VCaP (cell line): ENCODE results near the gene EPS8L2.

ENCODE experiments used
- H3K27ac ChIP-seq: fragments of 450-650 bp; 2 replicates; pipeline ENCODE4 v1.5.1; 2017
- CTCF ChIP-seq: fragments of 450-650 bp; conservative IDR thresholded peaks from 2 replicates; pipeline ENCODE4 v1.5.1; 2017; ENCODE audit warnings: mild to moderate bottlenecking, moderate library complexity

Gene EPS8L2

GRCh38 chr11:766106-766935 is 60.3 kb downstream of the EPS8L2 start:
- no peak for TF ChIP-seq CTCF

GRCh38 chr11:766936-767210 is 60.8 kb downstream of the EPS8L2 start:
- TF ChIP-seq CTCF: no peak
- no peak overlapping the region for H3K27ac ChIP-seq

More at GRCh38 chr11:766106-766935, 60.3 kb downstream of the EPS8L2 start:
- H3K27ac ChIP-seq: no peak overlapping the region

DNA sequence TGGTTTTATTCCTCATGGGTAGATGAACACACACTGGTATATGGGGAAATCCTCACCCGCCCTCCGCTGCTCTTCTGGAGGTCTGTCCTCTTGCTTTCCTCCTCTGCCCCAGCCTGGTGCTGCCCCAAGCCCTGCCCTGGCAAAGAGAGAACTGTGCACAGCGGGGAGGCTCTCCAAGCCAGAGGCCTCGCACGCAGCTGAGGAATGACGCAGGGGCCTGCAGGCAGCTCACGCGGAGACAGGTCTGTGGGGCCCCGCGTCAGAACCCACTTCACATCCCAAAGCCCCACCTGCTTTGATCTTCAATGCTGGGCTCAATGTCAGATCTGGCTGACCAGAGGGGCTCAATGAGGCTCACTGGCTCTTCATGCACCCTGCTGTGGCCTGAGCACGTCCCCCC is 61.2 kb downstream of the EPS8L2 start:
- H3K27ac ChIP-seq: no peak overlapping the region
- TF ChIP-seq CTCF: no peak

DNA sequence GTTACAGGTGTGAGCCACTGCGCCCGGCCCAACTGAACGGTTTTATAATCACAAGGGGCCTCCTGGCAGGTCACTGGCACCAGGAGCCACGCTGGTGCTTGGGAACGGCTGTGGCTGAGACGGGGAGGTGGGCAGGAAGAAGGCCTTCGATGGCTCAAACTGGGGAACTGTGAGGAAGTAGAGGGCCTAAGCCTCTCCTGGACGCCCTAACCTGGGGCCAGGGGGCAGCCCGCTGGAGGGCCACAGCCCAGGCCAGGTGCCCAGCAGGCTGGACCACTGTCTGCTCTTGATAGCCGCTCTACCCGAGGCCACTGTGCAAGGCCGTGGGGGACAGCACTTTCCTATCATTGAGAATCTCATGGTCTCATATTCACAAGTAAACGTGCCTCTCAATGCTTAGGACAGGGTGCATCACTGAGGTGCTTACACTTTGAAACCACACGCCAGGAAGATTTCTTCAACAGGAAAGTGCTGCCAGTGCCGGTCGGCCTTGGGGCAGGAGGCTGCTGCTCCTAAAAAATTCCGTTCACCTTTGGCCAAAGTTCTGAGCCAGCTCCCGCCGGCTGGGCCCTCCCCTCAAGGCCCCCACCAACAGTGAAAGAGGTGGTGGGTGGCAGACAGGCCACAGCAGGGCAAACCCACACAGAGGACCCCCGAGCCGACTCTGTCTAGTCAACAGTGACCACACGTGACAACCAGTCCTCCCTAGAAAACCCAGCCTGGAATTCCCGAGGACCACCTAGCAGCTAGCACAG is 64.0 kb downstream of the EPS8L2 start:
- no peak overlapping the region for H3K27ac ChIP-seq
- no peak for TF ChIP-seq CTCF

DNA sequence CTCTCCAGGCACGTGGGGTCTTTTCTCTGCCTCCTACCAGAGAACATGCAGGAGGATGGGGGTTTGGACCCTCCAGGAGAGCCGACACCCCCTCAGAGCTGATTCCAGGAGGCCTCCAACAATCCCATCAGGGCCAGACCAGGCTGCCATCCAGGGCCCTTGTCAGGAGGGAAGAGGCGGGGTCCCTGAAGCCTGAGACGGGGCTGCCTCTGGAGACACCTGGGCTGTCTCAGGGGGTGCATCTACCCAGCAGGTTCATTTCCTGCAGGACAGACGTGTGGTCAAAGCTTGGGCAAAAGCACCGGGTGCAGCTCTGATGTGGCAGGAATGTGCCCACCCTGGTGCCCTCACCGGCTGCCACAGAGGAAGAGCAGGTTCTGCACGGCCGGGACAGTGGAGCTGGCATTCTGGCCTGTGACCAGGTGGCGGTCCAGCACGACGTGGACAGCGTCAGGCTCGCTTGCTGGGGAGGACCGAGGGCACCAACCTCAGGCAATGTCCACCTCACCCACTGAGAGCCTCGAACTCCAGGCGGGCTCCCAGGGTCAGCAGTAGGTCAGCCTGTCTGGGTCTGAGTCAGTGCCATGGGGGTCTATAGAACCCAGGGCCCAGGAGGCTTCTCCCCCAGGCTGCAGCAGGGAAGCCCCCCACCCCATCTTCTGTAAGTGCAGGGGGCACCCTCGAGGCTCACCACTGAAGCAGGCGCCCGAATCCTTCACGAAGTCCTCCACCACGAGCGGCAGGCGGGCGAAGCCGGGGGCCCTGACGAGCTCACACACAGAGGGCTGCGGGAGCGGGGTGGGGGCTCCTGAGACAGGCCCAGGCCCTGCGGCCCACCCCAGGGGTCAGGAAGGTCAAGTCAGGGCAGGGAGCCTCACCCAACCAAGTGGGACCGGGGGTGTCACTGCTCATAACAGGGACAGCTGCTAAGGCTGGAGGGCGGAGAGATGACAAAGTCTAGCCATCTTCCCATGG is 64.9 kb downstream of the EPS8L2 start:
- TF ChIP-seq CTCF: no peak
- no peak overlapping the region for H3K27ac ChIP-seq

DNA sequence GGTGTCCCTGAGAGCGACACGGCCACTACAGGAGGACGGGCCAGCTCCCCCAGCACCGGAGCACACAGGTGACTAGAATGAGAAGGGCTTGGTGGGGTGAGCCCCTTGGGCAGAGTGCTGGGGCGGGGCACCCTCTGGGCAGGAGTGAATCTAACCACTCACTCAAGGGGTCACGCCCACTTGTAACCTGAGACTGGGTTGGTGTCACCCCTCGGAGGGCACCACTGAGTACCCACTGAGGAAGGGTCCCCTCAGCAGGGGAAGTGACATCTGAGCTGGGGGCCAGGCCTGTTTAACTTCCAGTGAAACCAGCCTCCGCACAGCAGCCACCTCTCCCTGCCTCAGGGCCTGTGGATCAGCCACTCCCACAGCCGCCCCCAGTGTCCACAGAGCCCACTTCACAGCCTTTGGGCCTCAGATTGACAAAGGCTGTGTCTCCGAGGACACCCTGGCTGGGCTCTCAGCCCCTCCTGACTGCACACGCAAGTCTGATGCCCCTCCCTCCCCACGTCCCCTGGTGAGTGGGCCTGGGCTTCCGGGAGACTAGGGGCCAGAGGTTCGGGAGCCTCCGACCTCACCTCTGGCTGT is 65.7 kb downstream of the EPS8L2 start:
- no peak for TF ChIP-seq CTCF

More for the DNA sequence above, 65.7 kb downstream of the EPS8L2 start:
- no peak overlapping the region for H3K27ac ChIP-seq
